IPS DF 6.9 (cell line): ENCODE measurements around the gene COL24A1.
"Not testable (repeated sequence)": the region's sequence is repeated elsewhere in the genome, so short reads cannot be mapped to it uniquely, and the experiment has no call there.

ENCODE experiments used
- DNase-seq: peaks from one replicate; pipeline ENCODE4 v3.0.0-alpha.2; 2013; ENCODE audit warnings: low read depth, low spot score
- H3K27ac ChIP-seq: one replicate; pipeline ENCODE4 v1.5.1; 2013; ENCODE audit warnings: low read length, control low read depth
- H3K27me3 ChIP-seq: 2 replicates; pipeline ENCODE4 v1.6.1; 2013; ENCODE audit warnings: mild to moderate bottlenecking, low read length; ENCODE audit not compliant: control insufficient read depth, insufficient read depth
- H3K36me3 ChIP-seq: 2 replicates; pipeline ENCODE4 v1.6.1; 2013; ENCODE audit warnings: low read length; ENCODE audit not compliant: control insufficient read depth, insufficient read depth
- H3K4me1 ChIP-seq: 2 replicates; pipeline ENCODE4 v1.6.1; 2013; ENCODE audit warnings: low read length; ENCODE audit not compliant: control insufficient read depth, insufficient read depth
- H3K4me3 ChIP-seq: 2 replicates; pipeline ENCODE4 v1.5.1; 2013; ENCODE audit warnings: mild to moderate bottlenecking, low read length
- H3K9me3 ChIP-seq: 2 replicates; pipeline ENCODE4 v1.6.1; 2013; ENCODE audit warnings: low read length, inconsistent platforms; ENCODE audit not compliant: control insufficient read depth, insufficient read depth
- WGBS: extraction: QIAGEN DNeasy Blood & Tissue Kit; methylation state at CpG from one replicate; pipeline ENCODE4 v1.1.7; 2013; ENCODE audit warnings: mixed read lengths, missing lambda C conversion rate; ENCODE audit not compliant: insufficient read length, insufficient coverage; 5-methylcytosine and 5-hydroxymethylcytosine counted together

The COL24A1 gene

DNA sequence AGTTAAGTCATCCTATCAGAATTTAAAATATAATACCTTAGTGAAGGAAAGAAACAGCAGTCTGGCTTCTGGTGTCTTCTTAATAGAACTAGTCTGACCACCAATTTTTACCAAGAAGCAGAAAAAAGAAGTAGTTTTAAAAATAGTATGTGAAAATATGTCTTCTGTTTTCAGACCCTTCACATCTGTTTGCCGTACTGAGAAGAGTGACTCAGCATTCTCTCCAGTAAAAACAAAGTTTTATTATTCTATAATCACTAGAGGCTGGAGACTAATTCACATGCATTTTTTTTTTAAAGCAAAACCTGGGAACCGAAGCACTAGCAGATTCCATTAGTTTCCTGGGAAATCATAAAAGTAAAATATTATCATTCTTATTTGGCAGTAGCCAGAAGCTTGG is 163.8 kb downstream of the COL24A1 start:
- no peaks in the 10 kb centered on the region for H3K9me3 ChIP-seq
- H3K36me3 ChIP-seq: no peaks in the 10 kb centered on the region
- no peak overlapping the region for H3K4me3 ChIP-seq
- H3K27me3 ChIP-seq: no peaks in the 10 kb centered on the region
- no peak for DNase-seq
- no peak overlapping the region for H3K27ac ChIP-seq
- WGBS: no CpG with 5 or more reads among the region's 2 CpGs
- no peaks in the 10 kb centered on the region for H3K4me1 ChIP-seq

DNA sequence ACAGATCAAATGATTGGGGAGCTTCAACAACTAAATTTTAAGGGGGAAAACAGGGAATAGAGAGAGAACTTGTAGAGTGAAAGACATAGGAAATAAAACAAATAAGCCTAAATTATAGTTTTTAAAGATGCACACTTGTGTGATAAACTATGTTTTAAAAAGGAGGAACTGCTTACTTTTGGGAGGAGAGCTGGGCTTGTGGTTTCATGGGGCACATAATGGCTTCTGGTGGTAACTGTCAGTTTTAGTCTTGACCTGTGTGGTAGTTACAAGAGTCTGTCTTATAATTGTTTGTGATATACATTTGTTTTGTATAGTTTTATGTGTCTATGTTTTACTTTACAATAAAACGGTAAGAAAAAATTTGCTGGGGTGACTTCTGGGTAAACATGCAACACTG is 165.3 kb downstream of the COL24A1 start:
- WGBS: no CpG with 5 or more reads among the region's 1 CpG
- H3K27ac ChIP-seq: no peak overlapping the region
- H3K36me3 ChIP-seq: no peaks in the 10 kb centered on the region
- DNase-seq: no peak
- H3K27me3 ChIP-seq: no peaks in the 10 kb centered on the region
- no peaks in the 10 kb centered on the region for H3K4me1 ChIP-seq
- no peak overlapping the region for H3K4me3 ChIP-seq
- no peaks in the 10 kb centered on the region for H3K9me3 ChIP-seq

DNA sequence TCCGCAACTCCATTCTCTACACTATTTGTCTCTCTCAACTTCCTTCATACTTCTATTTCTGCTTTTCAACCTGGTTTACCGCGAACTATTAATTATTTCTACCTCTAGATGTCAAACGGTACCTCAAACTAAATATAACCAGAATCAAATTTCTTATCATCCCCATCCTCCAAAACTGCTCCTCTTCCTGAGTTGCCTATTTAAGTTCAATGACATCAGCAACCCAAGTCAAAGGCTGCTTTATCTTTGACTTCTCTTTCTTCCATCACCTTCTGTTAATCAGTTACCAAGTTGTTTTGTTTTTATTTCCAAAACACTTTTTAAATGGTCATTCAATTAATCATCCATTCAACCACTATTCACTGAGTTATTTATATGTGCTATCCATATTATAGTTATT is 171.9 kb downstream of the COL24A1 start:
- Histone ChIP-seq H3K27me3 (no peaks in the 10 kb centered on the region), H3K4me3 (no peak overlapping the region), H3K4me1 (no peaks in the 10 kb centered on the region), H3K9me3 (no peaks in the 10 kb centered on the region), H3K27ac (no peak overlapping the region), H3K36me3 (no peaks in the 10 kb centered on the region)
- DNase-seq: no peak
- WGBS: 96% methylated on average over 3 of the region's 4 CpGs

DNA sequence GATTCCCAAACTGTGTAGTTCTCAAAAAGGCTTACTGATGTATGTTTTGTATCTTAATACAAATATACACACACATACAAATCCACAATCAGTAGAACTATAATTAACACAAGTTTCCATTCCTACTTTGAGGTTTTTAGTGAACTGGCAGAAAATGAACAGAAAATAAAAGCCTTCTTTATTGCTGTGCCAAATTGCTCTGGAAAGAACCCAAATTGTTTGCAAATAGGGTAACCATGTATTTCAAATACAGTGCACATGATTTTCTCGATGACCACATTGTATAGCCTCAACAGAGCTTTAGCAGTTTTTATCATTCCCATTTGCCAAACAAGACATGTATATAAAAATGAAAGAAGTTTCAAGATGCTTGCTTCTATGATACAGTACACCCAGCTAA is 173.3 kb downstream of the COL24A1 start:
- Histone ChIP-seq H3K4me1 (no peaks in the 10 kb centered on the region), H3K36me3 (no peaks in the 10 kb centered on the region), H3K9me3 (no peaks in the 10 kb centered on the region), H3K27ac (no peak overlapping the region), H3K4me3 (no peak overlapping the region), H3K27me3 (no peaks in the 10 kb centered on the region)
- DNase-seq: no peak
- no CpG with 5 or more reads among the region's 1 CpG for WGBS

DNA sequence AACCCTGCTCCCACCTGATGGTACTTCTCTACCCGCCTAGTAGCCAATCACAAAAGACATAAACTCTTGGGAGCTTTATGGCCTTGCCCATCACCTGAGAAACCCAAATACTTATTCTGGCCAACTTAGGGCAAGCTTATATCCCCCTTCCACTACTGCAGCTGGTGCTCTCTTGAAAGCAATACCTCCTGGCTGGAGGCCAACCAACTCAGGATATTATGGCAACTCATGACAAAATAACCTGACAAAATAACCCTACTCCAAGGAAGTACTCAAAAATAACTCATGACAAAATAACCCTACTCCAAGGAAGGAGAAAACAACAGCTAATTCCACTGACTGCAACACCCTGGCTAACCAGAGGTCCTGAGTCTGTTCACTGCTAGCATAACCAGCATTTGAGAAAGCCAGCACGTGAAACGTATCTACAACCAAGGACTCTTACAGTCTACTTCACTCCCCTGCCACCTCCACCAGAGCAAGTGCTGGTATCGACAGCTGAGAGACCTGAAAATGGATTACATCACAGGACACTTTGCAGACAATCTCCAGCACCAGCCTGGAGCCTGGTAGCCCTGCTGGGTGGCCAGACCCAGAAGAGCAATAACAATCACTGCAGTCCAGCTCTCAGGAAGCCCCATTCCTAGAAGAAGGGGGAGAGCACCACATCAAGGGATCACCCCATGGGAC is 179.9 kb downstream of the COL24A1 start:
- H3K9me3 ChIP-seq: no peaks in the 10 kb centered on the region
- no peaks in the 10 kb centered on the region for H3K27me3 ChIP-seq
- no peak overlapping the region for H3K27ac ChIP-seq
- H3K4me1 ChIP-seq: 0 out of 2 replicates have a peak, but pooled peaks cover 2% of the 10 kb centered on the region
- DNase-seq: no peak
- WGBS: no CpG with 5 or more reads among the region's 4 CpGs
- no peaks in the 10 kb centered on the region for H3K36me3 ChIP-seq
- no peak overlapping the region for H3K4me3 ChIP-seq

DNA sequence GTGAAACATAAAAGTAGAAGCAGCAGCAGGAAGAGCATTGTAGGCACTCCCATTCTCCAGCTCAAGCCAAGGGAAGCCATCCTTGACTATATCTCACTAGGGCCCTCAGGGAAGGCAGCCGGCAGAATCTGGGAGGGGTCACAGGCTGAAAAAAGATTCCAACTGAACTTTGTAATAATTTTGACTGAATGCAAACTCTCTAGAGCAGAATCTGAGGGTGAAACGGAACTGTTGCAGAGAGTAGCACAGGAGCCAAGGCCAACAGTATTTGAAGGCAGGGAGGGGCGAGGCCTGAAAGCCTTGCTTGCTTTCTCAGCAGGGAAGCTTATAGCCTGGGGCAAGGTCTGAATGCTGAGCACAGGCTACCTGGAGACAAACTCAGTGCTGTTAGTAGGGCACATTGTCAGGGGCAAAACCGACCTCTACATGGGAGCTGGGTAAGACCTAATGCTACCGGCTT is 180.6 kb downstream of the COL24A1 start:
- peak; percentile 20 for DNase-seq
- 0 out of 2 replicates have a peak, but pooled peaks cover 2% of the 10 kb centered on the region for H3K4me1 ChIP-seq
- H3K36me3 ChIP-seq: no peaks in the 10 kb centered on the region
- no peak overlapping the region for H3K4me3 ChIP-seq
- H3K9me3 ChIP-seq: no peaks in the 10 kb centered on the region
- no CpG with 5 or more reads among the region's 5 CpGs for WGBS
- H3K27me3 ChIP-seq: no peaks in the 10 kb centered on the region
- no peak overlapping the region for H3K27ac ChIP-seq

DNA sequence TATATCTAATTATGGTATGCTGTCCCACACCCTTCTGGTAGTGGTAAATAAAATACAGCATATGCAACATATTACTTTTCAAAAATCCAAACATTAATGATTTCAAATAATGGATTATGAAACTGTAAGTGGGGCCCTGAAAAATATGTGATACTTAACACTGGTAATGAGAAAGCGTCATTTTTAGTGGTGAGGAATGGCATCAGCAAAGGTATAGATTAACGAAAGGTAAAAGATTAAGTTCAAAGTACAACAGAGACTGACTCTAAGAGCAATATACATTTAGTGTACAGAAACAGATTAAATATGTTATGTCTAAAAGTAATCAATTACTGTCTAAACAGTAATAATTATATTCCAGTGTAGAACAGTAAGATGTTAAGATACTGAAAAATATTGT is 194.1 kb downstream of the COL24A1 start:
- Histone ChIP-seq H3K4me1 (no peaks in the 10 kb centered on the region), H3K9me3 (no peaks in the 10 kb centered on the region), H3K4me3 (no peak overlapping the region), H3K27me3 (no peaks in the 10 kb centered on the region), H3K36me3 (no peaks in the 10 kb centered on the region), H3K27ac (no peak overlapping the region)
- no peak for DNase-seq
- WGBS: no CpG with 5 or more reads among the region's 2 CpGs

DNA sequence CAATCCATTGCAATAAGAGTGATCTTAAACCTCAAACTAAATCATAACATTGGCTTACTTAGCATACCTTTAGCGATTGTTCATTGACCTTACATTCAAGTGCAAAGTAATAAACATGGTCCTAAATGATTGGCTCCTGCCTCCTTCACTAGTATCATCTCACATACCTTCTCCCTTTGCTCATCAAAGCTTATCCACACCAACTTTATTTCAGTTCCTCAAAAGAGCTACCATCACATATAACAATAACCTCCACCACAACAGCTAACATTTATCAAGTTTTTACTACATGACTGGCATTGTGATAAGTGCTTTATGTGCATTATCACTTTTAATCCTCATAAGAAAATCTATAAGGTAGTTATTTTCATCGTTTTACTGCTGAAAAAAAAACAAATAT is 198.8 kb downstream of the COL24A1 start:
- Histone ChIP-seq H3K9me3 (no peaks in the 10 kb centered on the region), H3K27ac (no peak overlapping the region), H3K4me1 (no peaks in the 10 kb centered on the region; the same call in 1 of the 2 replicates), H3K36me3 (no peaks in the 10 kb centered on the region), H3K27me3 (no peaks in the 10 kb centered on the region), H3K4me3 (no peak overlapping the region)
- DNase-seq: no peak
- WGBS: no CpG with 5 or more reads among the region's 2 CpGs

DNA sequence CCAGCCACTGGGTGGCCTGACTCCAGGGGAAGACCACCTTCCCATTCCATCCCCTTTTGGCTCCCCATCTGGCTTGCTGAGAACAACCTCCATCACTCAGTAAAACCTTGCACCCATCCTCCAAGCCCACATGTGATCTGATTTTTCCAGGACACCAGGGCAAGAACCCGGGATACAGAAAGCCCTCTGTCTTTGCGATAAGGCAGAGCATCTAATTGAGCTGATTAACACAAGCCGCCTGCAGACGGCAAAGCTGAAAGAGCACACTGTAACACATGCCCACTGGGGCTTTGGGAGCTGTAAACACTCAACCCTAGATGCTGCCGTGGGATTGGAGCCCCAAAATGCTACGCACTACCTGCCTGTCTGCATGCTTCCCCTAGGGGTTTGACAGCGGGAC is 201.4 kb downstream of the COL24A1 start:
- not testable (repeated sequence) for H3K27ac ChIP-seq, H3K4me3 ChIP-seq, DNase-seq, H3K27me3 ChIP-seq, H3K36me3 ChIP-seq, H3K4me1 ChIP-seq, H3K9me3 ChIP-seq
- WGBS: no CpG with 5 or more reads among the region's 7 CpGs

DNA sequence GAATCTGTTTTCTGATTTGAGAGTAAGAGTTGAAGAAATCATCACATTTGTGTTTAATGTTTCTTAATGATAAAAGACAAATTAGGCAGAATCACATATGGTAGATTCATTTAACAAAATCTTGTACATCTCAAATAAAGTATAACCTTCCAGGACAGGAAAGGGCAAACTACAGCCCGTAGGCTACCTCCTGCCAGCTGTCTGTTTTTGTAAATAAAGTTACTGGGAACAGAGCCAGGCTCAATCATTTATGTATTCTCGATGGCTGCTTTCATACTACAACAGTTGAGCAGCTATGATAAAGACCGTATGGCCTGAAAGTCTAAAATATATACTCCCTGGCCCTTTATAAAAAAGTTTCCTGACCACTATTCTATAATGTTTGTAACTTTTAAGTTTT is 204.1 kb downstream of the COL24A1 start:
- DNase-seq: no peak
- no CpG with 5 or more reads among the region's 3 CpGs for WGBS
- Histone ChIP-seq H3K27ac (no peak overlapping the region), H3K4me3 (no peak overlapping the region), H3K9me3 (no peaks in the 10 kb centered on the region), H3K36me3 (no peaks in the 10 kb centered on the region), H3K4me1 (no peaks in the 10 kb centered on the region; the same call in 1 of the 2 replicates), H3K27me3 (no peaks in the 10 kb centered on the region)

DNA sequence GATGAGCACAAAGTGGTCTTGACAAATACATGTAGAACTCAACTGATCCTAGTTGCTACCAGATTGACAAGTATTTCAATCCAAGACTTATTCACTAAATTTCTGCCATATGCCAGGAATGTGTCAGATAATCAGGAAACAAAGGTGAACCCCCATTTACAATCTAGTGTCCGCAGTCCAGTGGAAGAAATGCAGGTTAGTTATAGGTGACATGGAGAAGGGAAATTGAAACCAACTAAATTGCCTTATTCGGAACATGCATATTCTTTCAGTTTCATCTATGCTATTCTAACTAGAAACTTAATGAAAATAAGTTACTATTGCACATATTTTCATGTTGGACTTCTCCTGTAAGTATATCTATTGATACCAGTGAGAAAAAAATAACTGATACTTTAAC is 209.4 kb downstream of the COL24A1 start:
- Histone ChIP-seq H3K4me1 (no peaks in the 10 kb centered on the region), H3K36me3 (no peaks in the 10 kb centered on the region), H3K27me3 (no peaks in the 10 kb centered on the region), H3K4me3 (no peak overlapping the region), H3K9me3 (no peaks in the 10 kb centered on the region), H3K27ac (no peak overlapping the region)
- WGBS: no CpG with 5 or more reads among the region's 2 CpGs
- DNase-seq: no peak
